Fibroblast of lung (primary cell): Measurements from ENCODE around the gene PRCP.

Source experiments
- EZH2 ChIP-seq: IDR thresholded peaks from 2 replicates; pipeline ENCODE4 v1.5.1; 2012; ENCODE audit warnings: low read length, control low read depth, mild to moderate bottlenecking; ENCODE audit errors: missing control alignments
- TF ChIP-seq, protein P1 (sequence below), 2 donors: IDR thresholded peaks in 1 of 2; conservative IDR thresholded peaks in 1 of 2; 1 replicate in 1 of 2; 2 replicates in 1 of 2; pipeline ENCODE4 v1.5.1; 2011 to 2012; ENCODE audit warnings: low read length in 2 of 2, control low read depth in 1 of 2, inconsistent platforms in 1 of 2, low read depth in 1 of 2, mild to moderate bottlenecking in 1 of 2

DNA sequence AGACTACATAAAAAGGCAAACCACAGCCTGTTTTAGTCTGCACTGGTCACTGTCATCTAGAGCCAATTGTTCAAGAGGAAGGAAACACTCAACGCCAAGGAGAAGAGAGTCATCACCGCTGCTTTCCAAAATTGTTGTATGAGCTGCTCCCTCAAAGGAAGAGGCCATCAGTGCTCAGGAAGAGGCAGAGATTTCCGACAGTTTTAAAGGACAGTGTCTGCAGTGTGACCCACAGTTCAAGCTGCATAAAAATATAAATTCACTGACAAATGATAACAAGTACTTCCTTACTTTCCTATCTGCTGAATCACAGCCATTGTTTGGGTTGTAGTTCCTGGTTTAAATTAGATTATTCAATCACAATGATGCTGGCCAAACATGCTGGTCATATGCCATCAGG, 16.4 kb downstream of the PRCP start:
- TF ChIP-seq, protein P1, sequence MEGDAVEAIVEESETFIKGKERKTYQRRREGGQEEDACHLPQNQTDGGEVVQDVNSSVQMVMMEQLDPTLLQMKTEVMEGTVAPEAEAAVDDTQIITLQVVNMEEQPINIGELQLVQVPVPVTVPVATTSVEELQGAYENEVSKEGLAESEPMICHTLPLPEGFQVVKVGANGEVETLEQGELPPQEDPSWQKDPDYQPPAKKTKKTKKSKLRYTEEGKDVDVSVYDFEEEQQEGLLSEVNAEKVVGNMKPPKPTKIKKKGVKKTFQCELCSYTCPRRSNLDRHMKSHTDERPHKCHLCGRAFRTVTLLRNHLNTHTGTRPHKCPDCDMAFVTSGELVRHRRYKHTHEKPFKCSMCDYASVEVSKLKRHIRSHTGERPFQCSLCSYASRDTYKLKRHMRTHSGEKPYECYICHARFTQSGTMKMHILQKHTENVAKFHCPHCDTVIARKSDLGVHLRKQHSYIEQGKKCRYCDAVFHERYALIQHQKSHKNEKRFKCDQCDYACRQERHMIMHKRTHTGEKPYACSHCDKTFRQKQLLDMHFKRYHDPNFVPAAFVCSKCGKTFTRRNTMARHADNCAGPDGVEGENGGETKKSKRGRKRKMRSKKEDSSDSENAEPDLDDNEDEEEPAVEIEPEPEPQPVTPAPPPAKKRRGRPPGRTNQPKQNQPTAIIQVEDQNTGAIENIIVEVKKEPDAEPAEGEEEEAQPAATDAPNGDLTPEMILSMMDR (conservative IDR thresholded peaks at IDR 0.05 in 1 of 2, IDR thresholded peaks at IDR 0.05 in 1 of 2; ENCODE audit: low read depth in 1 of 2, low read length in 2 of 2), result no peak
- no peak for TF ChIP-seq EZH2
